HG02610 (cell line): ENCODE data around the gene RFFL.

Experiments
- ATAC-seq: cut with Tn5 transposase; IDR thresholded peaks from one replicate; pipeline ENCODE4 v1.9.1; 2021; ENCODE audit warnings: mild to moderate bottlenecking, moderate library complexity; ENCODE audit not compliant: unreplicated experiment

RFFL gene

GRCh38 chr17:35081638-35082037 lies 18.1 kb upstream of the RFFL start:
- no peak for ATAC-seq

- peak; percentile 59 for ATAC-seq
These were observed 17.0 kb upstream of the RFFL start for GRCh38 chr17:35080536-35080935.

- no peak for ATAC-seq
These were observed 16.3 kb upstream of the RFFL start for GRCh38 chr17:35079547-35080423.

- no peak for ATAC-seq
These were observed 13.4 kb upstream of the RFFL start for GRCh38 chr17:35076874-35077273.

GRCh38 chr17:35074711-35075707 lies 11.5 kb upstream of the RFFL start:
- ATAC-seq, result no peak

GRCh38 chr17:35073991-35074627 lies 10.6 kb upstream of the RFFL start:
- ATAC-seq, result no peak

- no peak for ATAC-seq
These were observed 9.8 kb upstream of the RFFL start for GRCh38 chr17:35073183-35073790.

- ATAC-seq, result no peak
These were observed 5.8 kb upstream of the RFFL start for GRCh38 chr17:35069311-35069710.

GRCh38 chr17:35068249-35068648 lies 4.7 kb upstream of the RFFL start:
- ATAC-seq, result no peak

- ATAC-seq, result no peak
These were observed 2.4 kb upstream of the RFFL start for GRCh38 chr17:35065880-35066279.

GRCh38 chr17:35064516-35065215 lies 1.2 kb upstream of the RFFL start:
- no peak for ATAC-seq

GRCh38 chr17:35062308-35062707 lies 1.2 kb downstream of the RFFL start:
- no peak for ATAC-seq

GRCh38 chr17:35057332-35057915 lies 6.1 kb downstream of the RFFL start:
- ATAC-seq, result no peak

GRCh38 chr17:35056013-35056412 lies 7.5 kb downstream of the RFFL start:
- ATAC-seq, result no peak

GRCh38 chr17:35053204-35053603 lies 10.3 kb downstream of the RFFL start:
- no peak for ATAC-seq

GRCh38 chr17:35052780-35053179 lies 10.7 kb downstream of the RFFL start:
- ATAC-seq, result no peak

- peak; percentile 27 for ATAC-seq
These were observed 11.3 kb downstream of the RFFL start for GRCh38 chr17:35052241-35052610.

- peak; percentile 53 for ATAC-seq
These were observed 11.8 kb downstream of the RFFL start for GRCh38 chr17:35051579-35052240.

- ATAC-seq, result peak; percentile 38
These were observed 12.3 kb downstream of the RFFL start for GRCh38 chr17:35051183-35051578.
